Mesenchymal stem cell (in vitro differentiated cells and primary cell): ENCODE measurements around the gene ARID1B.
A peak's percentile ranks its signal among the peaks of the same experiment; 100 is the strongest.

Experiments used
- DNase-seq: peaks from one replicate; pipeline ENCODE4 v3.0.0-alpha.2; 2013
- H2AFZ ChIP-seq: one replicate; pipeline ENCODE4 v1.6.1; 2013; ENCODE audit warnings: low read depth, mild to moderate bottlenecking, control low read depth, inconsistent platforms, low read length, moderate library complexity
- H2AK5ac ChIP-seq: 2 replicates; pipeline ENCODE4 v1.6.1; 2013; ENCODE audit warnings: low read length, moderate library complexity, mild to moderate bottlenecking, inconsistent platforms; ENCODE audit not compliant: severe bottlenecking
- H2BK120ac ChIP-seq: one replicate; pipeline ENCODE4 v1.6.1; 2013; ENCODE audit warnings: low read depth, mild to moderate bottlenecking, inconsistent platforms, low read length, moderate library complexity
- H2BK12ac ChIP-seq, 2 experiments: one replicate each; pipeline ENCODE4 v1.6.1; 2013; ENCODE audit warnings: inconsistent platforms in 2 of 2, low read length in 2 of 2, mild to moderate bottlenecking in 2 of 2, moderate library complexity in 2 of 2, control low read depth in 1 of 2
- H2BK15ac ChIP-seq: one replicate; pipeline ENCODE4 v1.6.1; 2013; ENCODE audit warnings: mild to moderate bottlenecking, low read depth, inconsistent platforms; ENCODE audit not compliant: poor library complexity, severe bottlenecking
- H2BK5ac ChIP-seq: 2 replicates; pipeline ENCODE4 v1.6.1; 2013; ENCODE audit warnings: low read depth, mild to moderate bottlenecking, low read length, control low read depth, inconsistent platforms; ENCODE audit not compliant: poor library complexity, severe bottlenecking
- H3K14ac ChIP-seq, 2 experiments: one replicate each; pipeline ENCODE4 v1.6.1; 2013; ENCODE audit warnings: inconsistent platforms in 2 of 2, low read length in 2 of 2, control low read depth in 1 of 2, mild to moderate bottlenecking in 1 of 2, moderate library complexity in 1 of 2
- H3K18ac ChIP-seq, 2 experiments: one replicate each; pipeline ENCODE4 v1.6.1; 2013; ENCODE audit warnings: inconsistent platforms in 2 of 2, low read length in 2 of 2, control low read depth in 1 of 2, low read depth in 1 of 2, mild to moderate bottlenecking in 1 of 2
- H3K23ac ChIP-seq, 2 experiments: one replicate each; pipeline ENCODE4 v1.6.1; 2013; ENCODE audit warnings: inconsistent platforms in 2 of 2, low read length in 2 of 2, mild to moderate bottlenecking in 2 of 2, moderate library complexity in 2 of 2, control low read depth in 1 of 2
- H3K27ac ChIP-seq: 2 replicates; pipeline ENCODE4 v1.5.1; 2013; ENCODE audit warnings: mild to moderate bottlenecking, moderate library complexity, low read length, control low read depth, inconsistent platforms; ENCODE audit not compliant: poor library complexity, severe bottlenecking
- H3K27me3 ChIP-seq, 2 experiments: 2 replicates each; pipeline versions ENCODE4 v1.6.1 to v1.7.0; 2013; ENCODE audit warnings: low read length in 2 of 2, mild to moderate bottlenecking in 2 of 2, moderate library complexity in 2 of 2, control low read depth in 1 of 2, inconsistent platforms in 1 of 2; ENCODE audit not compliant: control insufficient read depth in 1 of 2, insufficient read depth in 1 of 2
- H3K36me3 ChIP-seq, 2 experiments: 2 replicates each; pipeline versions ENCODE4 v1.6.1 to v1.7.0; 2013; ENCODE audit warnings: low read length in 2 of 2, control low read depth in 1 of 2, inconsistent platforms in 1 of 2, low read depth in 1 of 2, mild to moderate bottlenecking in 1 of 2; ENCODE audit not compliant: insufficient read depth in 2 of 2, control insufficient read depth in 1 of 2
- H3K4ac ChIP-seq, 2 experiments: one replicate each; pipeline ENCODE4 v1.6.1; 2013; ENCODE audit warnings: inconsistent platforms in 2 of 2, low read length in 2 of 2, mild to moderate bottlenecking in 2 of 2, moderate library complexity in 2 of 2, control low read depth in 1 of 2, low read depth in 1 of 2
- H3K4me1 ChIP-seq: 2 replicates; pipeline ENCODE4 v1.6.1; 2013; ENCODE audit warnings: low read depth, low read length, control low read depth; ENCODE audit not compliant: control insufficient read depth, insufficient read depth
- H3K4me2 ChIP-seq: 2 replicates; pipeline ENCODE4 v1.6.1; 2013; ENCODE audit warnings: low read length, mild to moderate bottlenecking, inconsistent platforms; ENCODE audit not compliant: poor library complexity, severe bottlenecking
- H3K4me3 ChIP-seq, 2 experiments: 2 replicates each; pipeline versions ENCODE4 v1.5.1 to v1.7.0; 2013; ENCODE audit warnings: low read length in 2 of 2, mild to moderate bottlenecking in 2 of 2, control low read depth in 1 of 2, low read depth in 1 of 2; ENCODE audit not compliant: insufficient read depth in 1 of 2
- H3K79me1 ChIP-seq: replicated peaks from 2 replicates; pipeline ENCODE4 v1.6.1; 2013; ENCODE audit warnings: mild to moderate bottlenecking, control low read depth, low read length, inconsistent platforms; ENCODE audit not compliant: poor library complexity, severe bottlenecking
- H3K9ac ChIP-seq: 2 replicates; pipeline ENCODE4 v1.7.0; 2013; ENCODE audit warnings: mild to moderate bottlenecking, low read length, moderate library complexity
- H3K9me3 ChIP-seq: 2 replicates; pipeline ENCODE4 v1.7.0; 2013; ENCODE audit warnings: mild to moderate bottlenecking, low read length; ENCODE audit not compliant: control insufficient read depth
- H4K8ac ChIP-seq: one replicate; pipeline ENCODE4 v1.6.1; 2013; ENCODE audit warnings: inconsistent platforms, mild to moderate bottlenecking, low read length, moderate library complexity
- H4K91ac ChIP-seq: one replicate; pipeline ENCODE4 v1.6.1; 2013; ENCODE audit warnings: mild to moderate bottlenecking, low read length, inconsistent platforms
- WGBS: methylation state at CpG from one replicate; pipeline ENCODE4 v1.1.7; 2013; ENCODE audit warnings: mixed read lengths; 5-methylcytosine and 5-hydroxymethylcytosine counted together

Gene ARID1B

DNA sequence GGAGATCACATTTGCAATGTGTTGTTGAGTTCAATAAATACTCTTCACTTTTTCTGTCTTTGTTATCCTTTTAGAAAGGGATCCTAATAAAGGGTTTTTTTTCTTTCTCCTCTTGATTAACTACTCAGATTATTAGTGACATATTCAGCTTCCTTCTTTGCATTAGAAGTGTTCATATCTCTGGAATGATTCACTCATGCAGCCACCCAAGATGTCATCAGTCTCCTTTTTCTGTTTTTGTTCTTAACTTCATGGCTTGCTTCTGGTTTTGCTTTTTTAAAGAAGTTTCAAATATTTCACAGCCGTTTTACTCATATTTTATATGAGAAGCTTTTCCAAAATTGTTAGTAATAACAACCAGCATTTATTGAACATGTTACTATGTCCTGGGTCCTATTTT is 358.5 kb downstream of the ARID1B start:
- no peak overlapping the region for H4K8ac ChIP-seq
- H3K27me3 ChIP-seq: no peaks in the 10 kb centered on the region
- H2BK12ac ChIP-seq: no peak overlapping the region
- WGBS: no CpG with 5 or more reads among the region's 1 CpG
- no peak overlapping the region for H3K23ac ChIP-seq
- H4K91ac ChIP-seq: no peak overlapping the region
- peaks cover 20% of the 10 kb centered on the region for H3K79me1 ChIP-seq
- no peak for DNase-seq
- H3K4ac ChIP-seq: no peak overlapping the region
- H2BK5ac ChIP-seq: no peak overlapping the region
- H2BK15ac ChIP-seq: no peak overlapping the region
- no peak overlapping the region for H3K9ac ChIP-seq
- no peak overlapping the region for H2BK120ac ChIP-seq
- H2AFZ ChIP-seq: no peak overlapping the region
- no peaks in the 10 kb centered on the region for H3K9me3 ChIP-seq
- H3K27ac ChIP-seq: no peak overlapping the region
- no peak overlapping the region for H2AK5ac ChIP-seq
- no peak overlapping the region for H3K18ac ChIP-seq
- peaks cover 7% of the 10 kb centered on the region for H3K4me1 ChIP-seq
- peaks cover 25 to 51% of the 10 kb centered on the region in 2 experiments for H3K36me3 ChIP-seq
- H3K4me2 ChIP-seq: no peak overlapping the region
- no peak overlapping the region for H3K4me3 ChIP-seq
- no peak overlapping the region for H3K14ac ChIP-seq

DNA sequence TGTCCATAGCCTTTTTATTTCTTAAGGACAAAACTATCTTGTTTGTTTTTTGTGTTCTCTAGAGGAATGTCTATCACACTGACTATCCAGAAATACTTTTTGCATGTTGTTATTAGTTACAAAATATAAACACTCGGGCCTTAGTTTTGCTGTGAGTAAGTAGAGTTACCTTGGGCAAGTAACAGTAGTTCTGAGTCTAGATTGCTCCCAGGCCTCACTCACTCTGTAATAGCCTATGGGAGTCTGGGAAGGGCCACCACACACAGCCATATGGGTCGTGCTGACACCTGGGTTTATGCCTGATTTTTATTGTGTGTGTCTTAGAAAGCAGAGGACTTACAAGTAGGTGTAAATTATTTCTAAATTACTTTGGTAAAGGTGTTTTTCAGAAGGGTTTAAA is 360.3 kb downstream of the ARID1B start:
- no peak for DNase-seq
- H3K79me1 ChIP-seq: peaks cover 17% of the 10 kb centered on the region
- H2AK5ac ChIP-seq: no peak overlapping the region
- H2BK15ac ChIP-seq: no peak overlapping the region
- H3K9me3 ChIP-seq: no peaks in the 10 kb centered on the region
- no peak overlapping the region for H3K4me2 ChIP-seq
- H3K4ac ChIP-seq: no peak overlapping the region
- peaks cover 6% of the 10 kb centered on the region for H3K4me1 ChIP-seq
- no peak overlapping the region for H3K23ac ChIP-seq
- no peak overlapping the region for H2BK120ac ChIP-seq
- H3K36me3 ChIP-seq: peaks cover 20 to 55% of the 10 kb centered on the region in 2 experiments
- no peak overlapping the region for H2BK5ac ChIP-seq
- H3K14ac ChIP-seq: no peak overlapping the region
- H3K27ac ChIP-seq: no peak overlapping the region
- H3K4me3 ChIP-seq: no peak overlapping the region
- H3K27me3 ChIP-seq: no peaks in the 10 kb centered on the region
- 100% methylated on average over 2 of the region's 2 CpGs for WGBS
- H4K91ac ChIP-seq: no peak overlapping the region
- no peak overlapping the region for H4K8ac ChIP-seq
- H3K9ac ChIP-seq: no peak overlapping the region
- H2AFZ ChIP-seq: no peak overlapping the region
- no peak overlapping the region for H2BK12ac ChIP-seq
- H3K18ac ChIP-seq: no peak overlapping the region

DNA sequence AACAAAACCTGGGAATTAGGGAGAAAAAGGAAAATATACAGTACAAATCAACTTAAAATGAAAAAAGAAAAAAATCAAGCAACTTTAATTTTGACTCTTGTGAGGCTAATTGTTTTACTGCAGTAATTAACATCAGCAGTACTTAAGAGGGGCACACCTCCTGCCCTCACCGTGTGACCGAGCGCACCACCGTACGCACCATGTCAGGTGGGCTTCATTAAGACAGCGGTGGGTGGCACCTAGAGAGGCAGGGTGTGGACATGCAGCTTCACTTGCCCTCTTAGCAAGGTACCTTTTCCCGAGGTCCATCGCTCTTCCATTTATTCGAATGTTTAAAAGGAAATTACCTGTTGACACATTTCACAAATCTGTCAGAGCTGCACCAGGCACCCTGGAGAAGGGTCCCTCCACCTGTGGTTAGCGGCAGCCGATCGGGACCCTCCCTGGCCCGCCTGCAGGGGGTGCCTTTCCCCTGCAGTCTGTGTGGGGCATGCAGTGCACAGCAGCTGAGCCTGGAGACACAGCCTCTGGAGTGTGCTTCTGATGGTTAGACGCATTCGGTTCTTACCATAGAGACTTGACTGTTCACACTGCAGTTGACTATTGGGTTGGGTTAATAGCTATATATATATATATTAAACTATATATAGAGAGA is 362.0 kb downstream of the ARID1B start:
- no peak overlapping the region for H3K4me2 ChIP-seq
- no peak overlapping the region for H4K91ac ChIP-seq
- no peak overlapping the region for H3K18ac ChIP-seq
- H3K79me1 ChIP-seq: peaks cover 17% of the 10 kb centered on the region
- no peak overlapping the region for H2AFZ ChIP-seq
- peaks cover 7% of the 10 kb centered on the region for H3K4me1 ChIP-seq
- WGBS: 96% methylated on average over 13 of the region's 15 CpGs
- no peak overlapping the region for H3K27ac ChIP-seq
- no peak overlapping the region for H2BK120ac ChIP-seq
- no peak overlapping the region for H2AK5ac ChIP-seq
- H4K8ac ChIP-seq: peak overlapping the region; percentile 42
- DNase-seq: no peak
- no peak overlapping the region for H3K23ac ChIP-seq
- peaks cover 17 to 39% of the 10 kb centered on the region in 2 experiments for H3K36me3 ChIP-seq
- H2BK12ac ChIP-seq: no peak overlapping the region
- H3K9me3 ChIP-seq: no peaks in the 10 kb centered on the region
- H3K27me3 ChIP-seq: no peaks in the 10 kb centered on the region
- no peak overlapping the region for H3K14ac ChIP-seq
- no peak overlapping the region for H2BK5ac ChIP-seq
- H3K4me3 ChIP-seq: no peak overlapping the region
- no peak overlapping the region for H2BK15ac ChIP-seq
- H3K4ac ChIP-seq: no peak overlapping the region
- H3K9ac ChIP-seq: no peak overlapping the region

DNA sequence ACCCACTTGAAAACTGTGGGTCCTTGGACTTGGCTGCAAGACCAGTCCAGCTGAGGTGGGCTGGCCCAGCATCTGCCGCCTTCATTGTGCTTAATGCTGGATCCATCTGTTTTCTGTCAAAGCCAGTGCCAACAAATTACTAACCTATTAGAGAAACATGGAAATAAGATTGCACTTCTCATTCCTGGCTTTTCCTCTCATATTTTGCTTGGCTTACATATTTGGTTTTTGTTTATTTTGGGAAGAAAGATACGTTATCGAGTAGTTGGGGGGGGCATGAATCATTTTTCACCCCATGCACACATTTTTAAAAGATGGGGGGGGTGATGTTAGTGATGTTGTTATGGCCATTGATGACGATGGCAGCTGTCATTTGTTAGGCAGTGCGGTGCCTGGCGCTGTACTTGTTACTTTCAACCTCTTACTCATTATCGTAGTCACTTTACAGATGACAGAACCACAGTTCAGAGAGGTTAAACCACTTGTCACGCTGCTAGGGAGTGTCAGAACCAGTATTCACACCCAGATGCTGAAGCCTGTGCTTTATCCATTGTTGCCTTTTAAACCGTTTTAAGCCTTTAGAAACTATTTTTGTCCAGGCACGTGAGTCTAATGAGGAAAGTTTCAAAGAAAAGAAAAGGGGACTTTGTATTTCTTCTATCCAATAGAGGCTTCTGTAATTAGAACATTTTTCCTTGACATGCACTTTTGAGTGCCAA is 366.2 kb downstream of the ARID1B start:
- Histone ChIP-seq H2BK5ac (no peak overlapping the region), H3K4me1 (peaks cover 10% of the 10 kb centered on the region), H3K79me1 (peaks cover 13% of the 10 kb centered on the region), H3K36me3 (peaks cover 13 to 17% of the 10 kb centered on the region in 2 experiments), H2BK120ac (no peak overlapping the region), H2BK12ac (no peak overlapping the region), H3K9me3 (no peaks in the 10 kb centered on the region), H4K8ac (no peak overlapping the region), H3K9ac (peak overlapping the region; percentile 33), H3K18ac (no peak overlapping the region), H2AK5ac (no peak overlapping the region), H3K4me3 (no peak overlapping the region), H3K4ac (no peak overlapping the region), H3K14ac (no peak overlapping the region), H3K23ac (no peak overlapping the region), H3K27me3 (no peaks in the 10 kb centered on the region), H4K91ac (no peak overlapping the region), H3K27ac (no peak overlapping the region), H2BK15ac (no peak overlapping the region), H2AFZ (no peak overlapping the region), H3K4me2 (no peak overlapping the region)
- WGBS: 61% methylated on average over 7 of the region's 10 CpGs
- peak; percentile 55 for DNase-seq
